Lower lobe of right lung (tissue), 2 donors: ENCODE results near the gene CLIP1. TPM values are rescaled to one million over a fixed set of nuclear protein-coding genes. Genes with fewer than 3 reads are reported as not detected.

ENCODE experiments used
- ATAC-seq, 2 donors: fragments of 200-7000 bp; cut with Tn5 transposase; one replicate each; pipeline ENCODE4 v1.9.1; 2020 to 2022; ENCODE audit warnings: mild to moderate bottlenecking in 2 of 2, moderate library complexity in 2 of 2
- DNase-seq: peaks from one replicate; pipeline ENCODE4 v3.0.0-alpha.2; 2020
- H3K27ac ChIP-seq: fragments of 200-600 bp; one replicate; pipeline ENCODE4 v1.8.0; 2022
- H3K27me3 ChIP-seq: fragments of 200-600 bp; one replicate; pipeline ENCODE4 v1.8.0; 2022; ENCODE audit warnings: low read depth
- H3K36me3 ChIP-seq: fragments of 200-600 bp; one replicate; pipeline ENCODE4 v1.8.0; 2022; ENCODE audit warnings: mild to moderate bottlenecking
- H3K4me1 ChIP-seq: fragments of 200-600 bp; one replicate; pipeline ENCODE4 v1.8.0; 2022
- H3K4me3 ChIP-seq: fragments of 200-600 bp; one replicate; pipeline ENCODE4 v1.8.0; 2022; ENCODE audit warnings: mild to moderate bottlenecking
- H3K9me3 ChIP-seq: fragments of 200-600 bp; one replicate; pipeline ENCODE4 v1.8.0; 2022
- CTCF ChIP-seq: fragments of 200-600 bp; IDR thresholded peaks from one replicate; pipeline ENCODE4 v1.8.0; 2022; ENCODE audit warnings: antibody characterized with exemption, mild to moderate bottlenecking
- intact Hi-C: fragments of 100-400 bp; cut with DNase I; formaldehyde crosslinking; loops from one replicate; pipeline ENCODE4 v1.11.0; 2022
- total RNA-seq: library from RNA; stranded (reverse); fragmentation: NEBNext Ultra II Directional; extraction: Animal tissue kit (Norgen Biotek cat#: 25700); gene quantifications from one replicate; pipeline ENCODE4 v1.2.1, GENCODE V29; 2021
- donor health status: DM: no; HTN: yes; CAD: no; lungs with severe emphysema.

Gene CLIP1
- total RNA-seq, 1 donor from 2014 or later, result 78.2 TPM

- ATAC-seq (no peak), DNase-seq (no peak)
- Histone ChIP-seq H3K9me3 (no peaks in the 10 kb centered on the region), H3K36me3 (peaks cover 1% of the 10 kb centered on the region), H3K4me1 (peaks cover 20% of the 10 kb centered on the region), H3K4me3 (no peak overlapping the region), H3K27me3 (no peaks in the 10 kb centered on the region), H3K27ac (no peak overlapping the region)
- intact Hi-C loops, result no loop called here
- TF ChIP-seq CTCF, result no peak
Observed at GRCh38 chr12:122411537-122411936, 10.9 kb downstream of the CLIP1 start.

GRCh38 chr12:122407208-122407607 is 15.3 kb downstream of the CLIP1 start:
- H3K4me1 ChIP-seq, result peaks cover 12% of the 10 kb centered on the region
- TF ChIP-seq CTCF, result no peak
- H3K9me3 ChIP-seq, result no peaks in the 10 kb centered on the region
- H3K36me3 ChIP-seq, result no peaks in the 10 kb centered on the region
- H3K4me3 ChIP-seq, result no peak overlapping the region
- H3K27ac ChIP-seq, result no peak overlapping the region
- no peaks in the 10 kb centered on the region for H3K27me3 ChIP-seq
- no peak for ATAC-seq
- intact Hi-C loops, result no loop called here
- no peak for DNase-seq

DNA sequence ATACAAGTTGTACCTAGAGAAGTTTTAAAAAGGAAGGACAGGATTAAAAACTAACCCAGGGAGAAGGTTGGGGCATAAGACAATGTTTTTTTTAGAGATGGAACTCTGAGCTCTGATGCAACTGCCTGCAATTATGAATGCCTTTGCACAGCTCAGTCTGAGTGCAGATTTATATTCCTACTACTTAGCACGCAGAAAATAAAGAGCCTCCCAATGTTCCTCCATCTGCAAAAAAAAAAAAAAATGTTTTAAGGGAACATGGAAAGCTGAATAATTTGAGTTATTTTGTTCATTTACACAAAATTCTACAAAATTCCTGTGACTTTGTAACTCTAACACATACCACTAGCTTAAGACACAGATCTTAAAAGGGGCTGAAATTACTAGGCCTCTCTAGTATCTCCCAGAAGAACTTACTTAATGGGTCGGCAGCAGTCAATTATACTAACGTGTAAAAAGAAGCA is 15.7 kb downstream of the CLIP1 start:
- Histone ChIP-seq H3K9me3 (no peaks in the 10 kb centered on the region), H3K4me3 (no peak overlapping the region), H3K4me1 (peaks cover 12% of the 10 kb centered on the region), H3K27me3 (no peaks in the 10 kb centered on the region), H3K27ac (no peak overlapping the region), H3K36me3 (no peaks in the 10 kb centered on the region)
- ATAC-seq, result no peak
- intact Hi-C loops, result no loop called here
- no peak for TF ChIP-seq CTCF
- no peak for DNase-seq

- Histone ChIP-seq H3K27ac (no peak overlapping the region), H3K4me1 (peaks cover 38% of the 10 kb centered on the region), H3K36me3 (no peaks in the 10 kb centered on the region), H3K4me3 (no peak overlapping the region), H3K27me3 (no peaks in the 10 kb centered on the region), H3K9me3 (no peaks in the 10 kb centered on the region)
- ATAC-seq (no peak), DNase-seq (no peak)
- no peak for TF ChIP-seq CTCF
- intact Hi-C loops, result loop anchor here (5.0 kb wide), 1 partner anchor 68 kb away; no protein-coding TSS in a partner anchor
Observed at GRCh38 chr12:122403831-122404230, 18.6 kb downstream of the CLIP1 start.

GRCh38 chr12:122403115-122403770 is 19.2 kb downstream of the CLIP1 start:
- Histone ChIP-seq H3K27ac (no peak overlapping the region), H3K27me3 (no peaks in the 10 kb centered on the region), H3K9me3 (no peaks in the 10 kb centered on the region), H3K36me3 (no peaks in the 10 kb centered on the region), H3K4me1 (peaks cover 39% of the 10 kb centered on the region), H3K4me3 (no peak overlapping the region)
- DNase-seq (no peak), ATAC-seq (no peak)
- intact Hi-C loops, result loop anchor here (5.0 kb wide), 1 partner anchor 69 kb away; no protein-coding TSS in a partner anchor
- no peak for TF ChIP-seq CTCF
